HepG2 (cell line): Measurements from ENCODE around the gene APOM. TPM values are rescaled to one million over a fixed set of nuclear protein-coding genes. Genes with fewer than 3 reads are reported as not detected.

Experiments used
- CHD2 ChIP-seq: IDR thresholded peaks from 2 replicates; pipeline ENCODE4 v1.6.1; 2011; ENCODE audit warnings: low read depth, low read length, improper control_type of control experiment
- E2F5 ChIP-seq: sonication (generic); formaldehyde crosslinking; conservative IDR thresholded peaks from 2 replicates; pipeline ENCODE4 v1.4.0; 2020; ENCODE audit warnings: missing genetic modification reagents
- FIP1L1 ChIP-seq: fragments of 200-400 bp; formaldehyde crosslinking; IDR thresholded peaks from 2 replicates; pipeline ENCODE4 v1.6.1; 2018; ENCODE audit warnings: low read depth, mild to moderate bottlenecking, low read length, moderate library complexity, borderline replicate concordance; ENCODE audit not compliant: insufficient read depth
- HOXA3 ChIP-seq: sonication (generic); formaldehyde crosslinking; IDR thresholded peaks from 2 replicates; pipeline ENCODE4 v1.5.0; 2020; ENCODE audit warnings: missing genetic modification reagents
- KDM1A ChIP-seq: IDR thresholded peaks from 2 replicates; pipeline ENCODE4 v1.6.1; 2016; ENCODE audit warnings: missing compliant biosample characterization
- KLF15 ChIP-seq: sonication (generic); formaldehyde crosslinking; IDR thresholded peaks from 2 replicates; pipeline ENCODE4 v1.8.1; 2023; ENCODE audit warnings: borderline replicate concordance, mild to moderate bottlenecking, inconsistent platforms, missing genetic modification reagents, mixed read lengths
- NFE2 ChIP-seq: sonication (generic); formaldehyde crosslinking; IDR thresholded peaks from 2 replicates; pipeline ENCODE4 v1.4.0; 2020; ENCODE audit warnings: missing genetic modification reagents
- REL ChIP-seq: sonication (generic); formaldehyde crosslinking; conservative IDR thresholded peaks from 2 replicates; pipeline ENCODE4 v1.8.0; 2022; ENCODE audit warnings: mild to moderate bottlenecking, missing genetic modification reagents, moderate library complexity
- SIN3B ChIP-seq: fragments of 150-350 bp; IDR thresholded peaks from 2 replicates; pipeline ENCODE4 v1.6.1; 2014; ENCODE audit warnings: low read length
- SP4 ChIP-seq: sonication (generic); formaldehyde crosslinking; IDR thresholded peaks from 2 replicates; pipeline ENCODE4 v1.8.1; 2023; ENCODE audit warnings: mild to moderate bottlenecking, missing genetic modification reagents
- ZFYVE20 ChIP-seq: sonication (generic); formaldehyde crosslinking; IDR thresholded peaks from 2 replicates; pipeline ENCODE4 v1.8.0; 2023; ENCODE audit warnings: low read depth, mild to moderate bottlenecking, moderate library complexity, missing genetic modification reagents, borderline replicate concordance
- ZIK1 ChIP-seq: sonication (generic); formaldehyde crosslinking; IDR thresholded peaks from 2 replicates; pipeline ENCODE4 v1.5.0; 2020; ENCODE audit warnings: mild to moderate bottlenecking, low read depth, missing genetic modification reagents, borderline replicate concordance
- ZNF564 ChIP-seq: sonication (generic); formaldehyde crosslinking; IDR thresholded peaks from 2 replicates; pipeline ENCODE4 v1.8.1; 2023; ENCODE audit warnings: mild to moderate bottlenecking, missing genetic modification reagents
- ZNF607 ChIP-seq: sonication (generic); formaldehyde crosslinking; IDR thresholded peaks from 2 replicates; pipeline ENCODE4 v1.5.1; 2020; ENCODE audit warnings: missing genetic modification reagents, mild to moderate bottlenecking, borderline replicate concordance
- ZNF777 ChIP-seq: sonication (generic); formaldehyde crosslinking; IDR thresholded peaks from 2 replicates; pipeline ENCODE4 v1.4.0; 2020; ENCODE audit warnings: missing genetic modification reagents
- ZNF780A ChIP-seq: sonication (generic); formaldehyde crosslinking; IDR thresholded peaks from 2 replicates; pipeline ENCODE4 v1.8.0; 2022; ENCODE audit warnings: mild to moderate bottlenecking, missing genetic modification reagents, moderate library complexity
- polyA plus RNA-seq, 8 experiments: library from polyadenylated mRNA; depleted of rRNA in 3 of 8; stranded (reverse) in 7 of 8; unstranded in 1 of 8; fragments of >200 nt; fragmentation: Illumina TruSeq in 4 of 8; extraction: Trizol in 4 of 8; gene quantifications; 2 replicates each; pipeline versions ENCODE4 v1.2.1 to v1.2.3, GENCODE V29; 2011 to 2016; ENCODE audit warnings: low read depth in 4 of 8, missing spikeins in 1 of 8, mixed read lengths in 1 of 8; ENCODE audit not compliant: insufficient read depth in 1 of 8
- total RNA-seq, 5 experiments: library from RNA; depleted of rRNA; stranded (reverse); fragments of >200 nt; fragmentation: Illumina TruSeq; extraction: Trizol; gene quantifications; 2 replicates each; pipeline ENCODE4 v1.2.3, GENCODE V29; 2016; ENCODE audit warnings: low read depth in 1 of 5
- TF ChIP-seq, protein P1 (sequence below): sonication (generic); formaldehyde crosslinking; IDR thresholded peaks from 2 replicates; pipeline ENCODE4 v1.5.0; 2020; ENCODE audit warnings: missing genetic modification reagents, mild to moderate bottlenecking, borderline replicate concordance
- TF ChIP-seq, protein P2 (sequence below): IDR thresholded peaks from 2 replicates; pipeline ENCODE4 v1.6.1; 2016; ENCODE audit warnings: control low read depth
- TF ChIP-seq, protein P3 (sequence below): sonication (generic); formaldehyde crosslinking; conservative IDR thresholded peaks from 2 replicates; pipeline ENCODE4 v1.4.0; 2020; ENCODE audit warnings: mild to moderate bottlenecking, missing genetic modification reagents, moderate library complexity
- TF ChIP-seq, protein P4 (sequence below): IDR thresholded peaks from 2 replicates; pipeline ENCODE4 v1.6.1; 2018; ENCODE audit warnings: missing genetic modification reagents, mild to moderate bottlenecking, missing compliant biosample characterization

The APOM gene
- total and polyA plus RNA-seq, 2 of the 13 experiments (the other 11 are each of a cell fraction or from before 2014, with no cell fraction given): 98.2 to 1,140 TPM

DNA sequence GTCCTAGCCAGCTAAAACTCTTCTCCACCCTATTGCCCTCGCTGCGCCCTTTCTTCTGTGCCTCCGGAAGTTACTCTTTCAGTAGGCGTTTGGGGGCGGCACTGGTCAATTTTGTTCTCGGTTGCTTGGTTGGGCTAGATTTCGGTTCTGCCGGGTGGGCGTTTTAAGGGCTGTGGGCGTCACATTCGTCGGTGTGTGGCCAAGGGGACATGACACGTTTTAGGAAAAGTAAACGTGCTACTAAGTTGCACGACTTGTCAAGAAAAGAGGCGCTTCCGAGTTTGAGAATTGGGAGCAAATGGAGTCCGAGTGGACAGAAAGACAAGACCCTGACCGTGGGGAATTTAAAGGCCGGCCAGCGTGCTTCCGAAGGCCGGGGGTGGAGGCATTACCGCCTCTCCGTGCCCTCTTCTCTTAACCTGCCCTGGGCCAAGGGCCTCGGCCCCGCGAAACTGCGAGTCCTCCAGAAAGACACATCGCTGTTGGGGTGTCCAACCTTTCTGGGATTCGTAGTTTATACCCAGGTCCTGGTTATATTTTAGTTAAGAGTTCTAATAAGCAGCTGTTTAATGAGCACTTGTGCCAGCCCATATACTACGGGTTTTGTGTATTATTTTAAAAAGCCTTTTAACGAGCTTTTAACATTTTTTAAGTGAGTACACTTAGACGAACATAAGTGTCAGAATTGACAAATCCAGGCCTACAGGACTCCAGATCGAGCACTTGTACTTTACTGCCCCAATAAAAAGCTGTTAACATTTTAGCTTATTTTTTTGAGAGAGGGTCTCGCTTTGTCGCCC lies 2.6 kb upstream of the APOM start (continued):
- TF ChIP-seq ZIK1 (CRISPR knock-in tag): no peak
- TF ChIP-seq ZNF777 (CRISPR knock-in tag): no peak
- TF ChIP-seq REL (CRISPR knock-in tag): 0 out of 2 replicates have a peak, but pooled peaks have one; percentile 19
- TF ChIP-seq KDM1A (CRISPR knock-in tag): no peak
- TF ChIP-seq, protein P1, sequence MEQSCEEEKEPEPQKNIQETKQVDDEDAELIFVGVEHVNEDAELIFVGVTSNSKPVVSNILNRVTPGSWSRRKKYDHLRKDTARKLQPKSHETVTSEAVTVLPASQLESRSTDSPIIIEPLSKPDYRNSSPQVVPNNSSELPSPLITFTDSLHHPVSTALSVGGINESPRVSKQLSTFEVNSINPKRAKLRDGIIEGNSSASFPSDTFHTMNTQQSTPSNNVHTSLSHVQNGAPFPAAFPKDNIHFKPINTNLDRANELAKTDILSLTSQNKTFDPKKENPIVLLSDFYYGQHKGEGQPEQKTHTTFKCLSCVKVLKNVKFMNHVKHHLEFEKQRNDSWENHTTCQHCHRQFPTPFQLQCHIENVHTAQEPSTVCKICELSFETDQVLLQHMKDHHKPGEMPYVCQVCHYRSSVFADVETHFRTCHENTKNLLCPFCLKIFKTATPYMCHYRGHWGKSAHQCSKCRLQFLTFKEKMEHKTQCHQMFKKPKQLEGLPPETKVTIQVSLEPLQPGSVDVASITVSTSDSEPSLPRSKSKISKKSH: no peak
- no peak for TF ChIP-seq CHD2
- no peak for TF ChIP-seq NFE2 (CRISPR knock-in tag)
- no peak for TF ChIP-seq E2F5 (CRISPR knock-in tag)
- TF ChIP-seq, protein P2, sequence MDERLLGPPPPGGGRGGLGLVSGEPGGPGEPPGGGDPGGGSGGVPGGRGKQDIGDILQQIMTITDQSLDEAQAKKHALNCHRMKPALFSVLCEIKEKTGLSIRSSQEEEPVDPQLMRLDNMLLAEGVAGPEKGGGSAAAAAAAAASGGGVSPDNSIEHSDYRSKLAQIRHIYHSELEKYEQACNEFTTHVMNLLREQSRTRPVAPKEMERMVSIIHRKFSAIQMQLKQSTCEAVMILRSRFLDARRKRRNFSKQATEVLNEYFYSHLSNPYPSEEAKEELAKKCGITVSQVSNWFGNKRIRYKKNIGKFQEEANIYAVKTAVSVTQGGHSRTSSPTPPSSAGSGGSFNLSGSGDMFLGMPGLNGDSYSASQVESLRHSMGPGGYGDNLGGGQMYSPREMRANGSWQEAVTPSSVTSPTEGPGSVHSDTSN (CRISPR knock-in tag): no peak
- no peak; the same call in none of the 2 replicates for TF ChIP-seq HOXA3 (CRISPR knock-in tag)
- peak; percentile 78 for TF ChIP-seq SP4
- TF ChIP-seq, protein P3, sequence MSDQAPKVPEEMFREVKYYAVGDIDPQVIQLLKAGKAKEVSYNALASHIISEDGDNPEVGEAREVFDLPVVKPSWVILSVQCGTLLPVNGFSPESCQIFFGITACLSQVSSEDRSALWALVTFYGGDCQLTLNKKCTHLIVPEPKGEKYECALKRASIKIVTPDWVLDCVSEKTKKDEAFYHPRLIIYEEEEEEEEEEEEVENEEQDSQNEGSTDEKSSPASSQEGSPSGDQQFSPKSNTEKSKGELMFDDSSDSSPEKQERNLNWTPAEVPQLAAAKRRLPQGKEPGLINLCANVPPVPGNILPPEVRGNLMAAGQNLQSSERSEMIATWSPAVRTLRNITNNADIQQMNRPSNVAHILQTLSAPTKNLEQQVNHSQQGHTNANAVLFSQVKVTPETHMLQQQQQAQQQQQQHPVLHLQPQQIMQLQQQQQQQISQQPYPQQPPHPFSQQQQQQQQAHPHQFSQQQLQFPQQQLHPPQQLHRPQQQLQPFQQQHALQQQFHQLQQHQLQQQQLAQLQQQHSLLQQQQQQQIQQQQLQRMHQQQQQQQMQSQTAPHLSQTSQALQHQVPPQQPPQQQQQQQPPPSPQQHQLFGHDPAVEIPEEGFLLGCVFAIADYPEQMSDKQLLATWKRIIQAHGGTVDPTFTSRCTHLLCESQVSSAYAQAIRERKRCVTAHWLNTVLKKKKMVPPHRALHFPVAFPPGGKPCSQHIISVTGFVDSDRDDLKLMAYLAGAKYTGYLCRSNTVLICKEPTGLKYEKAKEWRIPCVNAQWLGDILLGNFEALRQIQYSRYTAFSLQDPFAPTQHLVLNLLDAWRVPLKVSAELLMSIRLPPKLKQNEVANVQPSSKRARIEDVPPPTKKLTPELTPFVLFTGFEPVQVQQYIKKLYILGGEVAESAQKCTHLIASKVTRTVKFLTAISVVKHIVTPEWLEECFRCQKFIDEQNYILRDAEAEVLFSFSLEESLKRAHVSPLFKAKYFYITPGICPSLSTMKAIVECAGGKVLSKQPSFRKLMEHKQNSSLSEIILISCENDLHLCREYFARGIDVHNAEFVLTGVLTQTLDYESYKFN (CRISPR knock-in tag): peak; percentile 16
- TF ChIP-seq SIN3B: peak; percentile 25; the same call in 1 of the 2 replicates
- no peak for TF ChIP-seq ZNF780A (CRISPR knock-in tag)
- TF ChIP-seq KLF15 (CRISPR knock-in tag): no peak; the same call in none of the 2 replicates
- TF ChIP-seq, protein P4, sequence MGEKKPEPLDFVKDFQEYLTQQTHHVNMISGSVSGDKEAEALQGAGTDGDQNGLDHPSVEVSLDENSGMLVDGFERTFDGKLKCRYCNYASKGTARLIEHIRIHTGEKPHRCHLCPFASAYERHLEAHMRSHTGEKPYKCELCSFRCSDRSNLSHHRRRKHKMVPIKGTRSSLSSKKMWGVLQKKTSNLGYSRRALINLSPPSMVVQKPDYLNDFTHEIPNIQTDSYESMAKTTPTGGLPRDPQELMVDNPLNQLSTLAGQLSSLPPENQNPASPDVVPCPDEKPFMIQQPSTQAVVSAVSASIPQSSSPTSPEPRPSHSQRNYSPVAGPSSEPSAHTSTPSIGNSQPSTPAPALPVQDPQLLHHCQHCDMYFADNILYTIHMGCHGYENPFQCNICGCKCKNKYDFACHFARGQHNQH (CRISPR knock-in tag): no peak; the same call in 1 of the 2 replicates
- peak; percentile 20; the same call in 1 of the 2 replicates for TF ChIP-seq ZNF564 (CRISPR knock-in tag)
- TF ChIP-seq ZNF607 (CRISPR knock-in tag): no peak
- TF ChIP-seq ZFYVE20 (CRISPR knock-in tag): no peak
- TF ChIP-seq FIP1L1: 0 out of 2 replicates have a peak, but pooled peaks have one; percentile 34
